Measurements from ENCODE around the gene GSE1.

The GSE1 gene

DNA sequence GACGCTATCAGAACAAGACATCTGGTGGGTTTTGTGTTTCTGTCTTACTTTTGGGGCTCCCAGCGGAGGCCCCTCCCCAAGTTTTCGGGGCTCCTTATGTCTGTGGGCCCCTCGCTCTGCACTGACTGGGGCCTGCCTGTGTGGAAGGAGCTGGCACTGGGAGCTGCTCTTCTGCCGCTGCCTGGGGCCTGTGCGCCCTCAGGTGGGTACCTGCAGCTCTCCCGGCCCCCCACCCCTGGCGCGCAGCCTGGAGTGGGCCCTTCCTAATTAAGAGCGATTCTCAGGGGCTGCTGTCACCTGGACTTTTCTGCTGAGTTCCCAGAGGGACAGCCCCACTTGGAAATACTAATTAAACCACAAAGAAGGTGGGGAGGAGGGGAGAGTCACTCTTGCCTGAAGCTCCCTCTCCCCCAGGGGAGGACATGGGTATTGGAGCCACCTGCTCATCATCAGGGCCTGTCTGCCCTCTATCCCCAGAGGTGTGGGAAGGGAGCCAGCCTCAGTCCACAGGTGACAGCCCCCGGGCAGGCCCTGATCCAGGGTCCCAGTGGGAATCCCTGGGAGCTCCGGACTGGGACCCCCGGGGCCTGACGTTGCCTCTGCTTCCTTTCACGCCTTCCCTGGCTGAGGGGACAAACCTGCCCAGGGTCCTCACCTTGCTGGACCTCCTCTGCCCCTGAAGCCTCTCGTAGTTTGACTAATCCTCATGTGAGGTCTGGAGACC lies 36.5 kb downstream of the GSE1 start:
- TF ChIP-seq, protein P1, sequence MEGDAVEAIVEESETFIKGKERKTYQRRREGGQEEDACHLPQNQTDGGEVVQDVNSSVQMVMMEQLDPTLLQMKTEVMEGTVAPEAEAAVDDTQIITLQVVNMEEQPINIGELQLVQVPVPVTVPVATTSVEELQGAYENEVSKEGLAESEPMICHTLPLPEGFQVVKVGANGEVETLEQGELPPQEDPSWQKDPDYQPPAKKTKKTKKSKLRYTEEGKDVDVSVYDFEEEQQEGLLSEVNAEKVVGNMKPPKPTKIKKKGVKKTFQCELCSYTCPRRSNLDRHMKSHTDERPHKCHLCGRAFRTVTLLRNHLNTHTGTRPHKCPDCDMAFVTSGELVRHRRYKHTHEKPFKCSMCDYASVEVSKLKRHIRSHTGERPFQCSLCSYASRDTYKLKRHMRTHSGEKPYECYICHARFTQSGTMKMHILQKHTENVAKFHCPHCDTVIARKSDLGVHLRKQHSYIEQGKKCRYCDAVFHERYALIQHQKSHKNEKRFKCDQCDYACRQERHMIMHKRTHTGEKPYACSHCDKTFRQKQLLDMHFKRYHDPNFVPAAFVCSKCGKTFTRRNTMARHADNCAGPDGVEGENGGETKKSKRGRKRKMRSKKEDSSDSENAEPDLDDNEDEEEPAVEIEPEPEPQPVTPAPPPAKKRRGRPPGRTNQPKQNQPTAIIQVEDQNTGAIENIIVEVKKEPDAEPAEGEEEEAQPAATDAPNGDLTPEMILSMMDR (IDR thresholded peaks at IDR 0.05; ENCODE audit: extremely low read depth, missing control alignments), result no peak
- no peak for DNase-seq (ENCODE audit: low spot score)

DNA sequence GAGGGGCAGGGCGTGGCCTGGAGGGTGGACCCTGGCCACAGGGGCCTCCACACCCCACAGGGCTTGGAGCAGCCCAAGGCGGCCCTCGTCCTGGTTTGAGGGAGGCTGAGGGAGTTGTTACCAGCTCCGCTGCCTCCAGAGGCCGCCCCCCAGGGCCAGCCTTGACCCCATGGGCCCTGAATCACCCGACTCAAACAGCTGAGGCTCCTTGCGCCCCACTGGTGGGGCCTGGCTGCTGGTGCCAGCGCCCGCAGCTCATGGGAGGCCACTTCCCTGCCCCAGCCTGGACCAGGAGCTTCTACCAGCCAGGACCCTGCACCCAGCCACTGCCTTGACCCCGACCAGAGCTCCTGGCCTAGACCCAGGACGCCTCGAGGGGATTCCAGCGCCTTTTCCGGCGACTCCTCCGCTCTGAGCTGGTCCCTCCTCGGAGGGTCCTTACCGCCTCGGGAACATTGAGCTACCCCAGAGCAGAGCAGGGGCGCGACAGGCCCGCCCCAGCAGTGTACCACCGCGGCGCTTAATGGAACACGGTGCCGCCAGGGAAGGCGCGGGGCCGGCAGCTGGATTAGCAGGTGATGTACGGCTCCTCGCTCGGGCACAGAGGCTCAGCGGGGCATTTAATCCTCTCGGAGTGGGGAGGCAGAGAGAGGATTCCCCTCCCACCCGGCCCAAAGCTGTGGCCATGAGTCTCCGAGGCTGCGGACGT lies 37.2 kb downstream of the GSE1 start:
- DNase-seq (ENCODE audit: low spot score), result no peak
- TF ChIP-seq, protein P1 (IDR thresholded peaks at IDR 0.05; ENCODE audit: extremely low read depth, missing control alignments), result no peak

DNA sequence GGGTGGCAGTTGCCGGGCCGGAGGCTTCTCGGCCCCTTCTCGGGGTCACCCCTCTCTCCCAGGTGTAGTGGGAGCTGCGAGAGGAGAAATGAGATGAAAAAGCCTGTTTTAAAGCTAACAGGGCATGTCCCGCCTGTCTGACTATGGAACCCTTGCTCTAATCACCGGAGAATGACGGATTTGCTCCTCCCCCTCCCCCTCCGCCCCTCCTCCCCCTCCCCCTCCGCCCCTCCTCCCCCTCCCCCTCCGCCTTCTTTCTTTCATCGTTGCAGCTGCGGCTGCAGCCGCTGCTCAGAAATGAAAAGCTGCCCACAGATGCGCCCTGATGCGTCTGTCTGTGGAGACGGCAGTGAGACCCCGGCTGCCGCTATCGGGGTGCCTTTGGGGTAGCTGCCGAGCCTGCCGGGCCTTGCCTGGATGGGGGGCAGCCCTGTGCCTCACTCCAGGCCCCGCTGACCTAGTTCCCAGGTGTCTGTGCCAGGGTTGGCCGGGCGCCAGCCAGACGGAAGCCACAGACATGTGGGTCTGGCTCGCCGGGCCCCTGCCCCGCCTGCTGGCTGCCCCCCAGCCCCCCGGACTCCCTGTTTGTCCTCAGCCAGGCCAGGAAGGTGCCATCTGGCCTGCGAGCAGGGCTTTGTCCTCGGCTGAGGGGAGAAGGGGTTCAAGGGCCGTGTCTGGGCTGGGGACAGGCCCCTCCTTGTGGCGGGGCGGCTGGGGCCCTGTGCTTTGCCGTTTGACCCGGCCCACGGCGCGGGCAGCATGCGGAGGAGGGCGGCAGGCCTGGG lies 37.9 kb downstream of the GSE1 start:
- no peak for DNase-seq (ENCODE audit: low spot score)
- TF ChIP-seq, protein P1 (IDR thresholded peaks at IDR 0.05; ENCODE audit: extremely low read depth, missing control alignments), result no peak

DNA sequence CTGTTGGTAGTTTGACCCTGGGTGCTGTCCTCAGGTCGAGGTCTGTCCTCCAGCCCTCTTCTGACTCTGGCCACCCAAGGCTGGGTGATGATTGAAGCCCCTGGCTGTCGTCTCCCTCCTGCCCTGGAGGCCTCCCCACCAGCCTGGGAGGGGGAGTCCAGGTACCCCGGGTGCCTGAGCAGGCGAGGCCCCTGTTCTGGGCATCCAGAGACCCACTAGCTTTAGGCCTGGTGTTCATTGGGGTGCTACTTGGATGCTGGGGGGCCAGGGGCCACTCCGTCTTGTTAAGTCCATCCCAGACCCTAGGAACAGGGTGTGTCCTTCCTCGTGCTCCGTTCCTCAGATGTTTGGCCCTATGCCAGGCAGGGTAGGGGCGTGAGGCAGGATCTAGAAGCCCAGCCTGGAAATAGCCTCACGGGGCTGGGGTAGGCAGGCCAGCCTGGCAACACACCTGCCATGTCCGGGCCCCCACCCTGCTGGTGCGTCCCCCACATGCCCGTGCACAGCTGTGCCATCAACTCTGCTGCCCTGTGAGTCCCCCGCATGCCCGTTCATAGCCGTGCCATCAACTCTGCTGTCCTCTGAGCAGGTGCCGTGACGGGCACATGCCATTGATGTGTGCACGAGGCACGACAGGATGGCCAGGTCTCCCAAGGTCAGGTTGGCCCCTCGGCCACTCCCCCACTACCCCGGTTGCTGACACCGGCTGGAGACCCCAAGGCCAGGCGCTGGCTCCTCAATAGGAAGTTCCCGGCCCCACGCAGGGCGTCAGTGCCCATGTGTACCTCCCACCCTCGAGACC lies 38.7 kb downstream of the GSE1 start:
- TF ChIP-seq, protein P1 (IDR thresholded peaks at IDR 0.05; ENCODE audit: extremely low read depth, missing control alignments), result no peak
- no peak for DNase-seq (ENCODE audit: low spot score)

DNA sequence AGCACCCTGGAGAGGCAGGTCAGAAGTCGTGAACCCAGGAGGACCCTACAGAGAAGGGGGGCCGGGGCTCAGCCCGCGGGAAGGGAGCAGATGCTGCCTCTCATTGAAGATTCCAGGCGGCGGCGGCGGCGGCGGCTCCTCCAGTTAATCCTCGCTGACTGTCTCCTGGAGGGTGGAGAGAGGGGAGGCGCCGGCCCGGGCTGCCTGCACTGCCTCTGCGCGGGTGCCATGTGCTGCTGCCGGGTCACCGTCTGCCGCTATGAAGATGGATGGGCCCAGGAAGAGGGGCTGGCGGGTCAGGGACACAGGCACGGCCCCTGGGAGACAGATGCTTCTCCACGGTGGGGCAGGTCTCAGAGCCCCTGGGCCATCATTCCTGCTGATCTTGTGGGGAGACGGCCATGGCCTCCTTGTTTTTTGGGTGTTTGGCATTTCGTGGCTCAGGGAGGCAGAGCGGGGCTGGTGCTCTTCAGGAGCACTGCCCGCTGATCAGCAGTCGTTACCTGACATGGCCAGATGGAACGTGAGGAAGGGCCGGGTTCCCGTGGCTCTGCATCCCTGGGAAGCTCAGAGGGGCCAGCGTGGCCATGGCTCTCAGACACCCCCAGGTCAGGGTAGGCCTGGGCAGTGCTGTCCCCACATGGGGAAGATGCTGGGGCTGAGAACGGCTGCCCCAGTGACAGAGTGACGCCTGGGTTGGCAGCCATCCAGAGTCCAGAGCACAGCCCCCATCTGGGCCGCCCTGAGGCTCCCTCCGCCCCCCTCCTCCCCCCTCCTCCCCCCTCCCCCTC lies 39.5 kb downstream of the GSE1 start:
- no peak for DNase-seq (ENCODE audit: low spot score)
- TF ChIP-seq, protein P1 (IDR thresholded peaks at IDR 0.05; ENCODE audit: extremely low read depth, missing control alignments), result no peak

DNA sequence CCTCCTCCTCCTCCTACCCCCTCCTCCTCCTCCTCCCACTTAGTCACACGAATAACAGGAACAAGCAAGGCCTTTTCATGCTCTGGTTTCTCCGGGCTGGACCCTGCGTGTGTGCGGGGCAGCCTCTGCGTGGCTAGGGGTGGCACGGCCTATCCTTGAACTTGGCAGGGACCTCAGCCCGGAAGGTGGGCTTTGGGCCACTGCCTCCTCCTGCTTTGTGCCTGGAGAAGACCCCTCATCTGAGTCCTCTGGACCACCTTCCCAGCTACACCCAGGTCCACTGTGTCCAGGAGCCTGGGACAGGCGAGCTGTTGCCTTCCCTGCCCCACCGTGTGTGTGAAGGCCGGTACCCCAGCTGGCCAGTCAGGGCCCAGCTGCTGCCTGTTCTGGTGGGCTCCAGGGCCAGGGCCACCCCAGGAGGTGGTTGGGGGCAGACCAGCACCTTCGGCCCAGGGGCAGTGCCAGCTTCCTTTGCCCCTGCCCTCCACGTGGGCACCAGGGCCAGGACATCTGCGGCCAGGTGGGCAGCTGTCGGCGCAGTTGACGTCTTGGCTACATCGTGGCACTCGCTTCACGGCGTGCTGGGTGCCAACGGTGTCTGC lies 40.3 kb downstream of the GSE1 start:
- TF ChIP-seq, protein P1 (IDR thresholded peaks at IDR 0.05; ENCODE audit: extremely low read depth, missing control alignments), result no peak
- no peak for DNase-seq (ENCODE audit: low spot score)
